Stomach (tissue), 4 donors: ENCODE measurements around the gene RPL4.

Source experiments
- EP300 ChIP-seq: sonication (generic); formaldehyde crosslinking; IDR thresholded peaks from one replicate; pipeline ENCODE4 v1.6.1; 2017; ENCODE audit warnings: antibody characterized with exemption
- POLR2A ChIP-seq, 4 donors: fragments of 450-650 bp; IDR thresholded peaks; one replicate each; pipeline ENCODE4 v1.6.1; 2016; ENCODE audit warnings: antibody characterized with exemption in 4 of 4, control low read depth in 2 of 4, mild to moderate bottlenecking in 1 of 4, moderate library complexity in 1 of 4
- TF ChIP-seq, protein P1 (sequence below), 7 experiments: fragments of 450-650 bp in 4 of 7; fragments of 200-600 bp in 3 of 7; sonication (generic) in 3 of 7; IDR thresholded peaks; one replicate each; pipeline ENCODE4 v1.5.1; 2016 to 2019; ENCODE audit warnings: antibody characterized with exemption in 7 of 7, control low read depth in 2 of 7, mild to moderate bottlenecking in 1 of 7

DNA sequence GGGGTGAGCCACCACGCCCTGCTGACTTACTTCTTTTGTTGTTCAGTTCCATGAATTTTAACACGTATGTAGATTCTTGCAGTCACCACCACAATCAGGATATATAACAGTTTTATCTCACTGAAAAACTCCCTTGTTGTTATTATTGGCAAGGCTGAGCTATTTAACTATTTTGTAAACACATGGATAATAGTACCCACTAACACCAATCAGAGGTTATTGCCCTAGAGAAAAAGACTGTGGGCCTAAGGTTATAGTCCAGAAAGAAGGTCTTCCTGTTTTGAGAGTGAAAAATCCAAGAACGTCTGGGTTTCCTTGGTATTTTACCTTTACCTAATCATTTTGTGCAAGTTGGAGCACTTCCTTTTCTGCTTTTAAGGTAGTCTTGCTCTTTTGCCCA is 9.9 kb upstream of the RPL4 start:
- TF ChIP-seq, protein P1, sequence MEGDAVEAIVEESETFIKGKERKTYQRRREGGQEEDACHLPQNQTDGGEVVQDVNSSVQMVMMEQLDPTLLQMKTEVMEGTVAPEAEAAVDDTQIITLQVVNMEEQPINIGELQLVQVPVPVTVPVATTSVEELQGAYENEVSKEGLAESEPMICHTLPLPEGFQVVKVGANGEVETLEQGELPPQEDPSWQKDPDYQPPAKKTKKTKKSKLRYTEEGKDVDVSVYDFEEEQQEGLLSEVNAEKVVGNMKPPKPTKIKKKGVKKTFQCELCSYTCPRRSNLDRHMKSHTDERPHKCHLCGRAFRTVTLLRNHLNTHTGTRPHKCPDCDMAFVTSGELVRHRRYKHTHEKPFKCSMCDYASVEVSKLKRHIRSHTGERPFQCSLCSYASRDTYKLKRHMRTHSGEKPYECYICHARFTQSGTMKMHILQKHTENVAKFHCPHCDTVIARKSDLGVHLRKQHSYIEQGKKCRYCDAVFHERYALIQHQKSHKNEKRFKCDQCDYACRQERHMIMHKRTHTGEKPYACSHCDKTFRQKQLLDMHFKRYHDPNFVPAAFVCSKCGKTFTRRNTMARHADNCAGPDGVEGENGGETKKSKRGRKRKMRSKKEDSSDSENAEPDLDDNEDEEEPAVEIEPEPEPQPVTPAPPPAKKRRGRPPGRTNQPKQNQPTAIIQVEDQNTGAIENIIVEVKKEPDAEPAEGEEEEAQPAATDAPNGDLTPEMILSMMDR (IDR thresholded peaks at IDR 0.05), result no peak
- TF ChIP-seq POLR2A (IDR thresholded peaks at IDR 0.05), result no peak
- no peak for TF ChIP-seq EP300
